Measurements from ENCODE around the gene TMEM218.

- TF ChIP-seq CTCF (IDR thresholded peaks at IDR 0.05 in 2 of 3, conservative IDR thresholded peaks at IDR 0.05 in 1 of 3; ENCODE audit: borderline replicate concordance in 1 of 3, insufficient read depth in 1 of 3, low read depth in 2 of 3, low read length in 2 of 3) (no peak), ATF3 (IDR thresholded peaks at IDR 0.05) (no peak), TCF7L2 (IDR thresholded peaks at IDR 0.05; ENCODE audit: borderline replicate concordance, extremely low read depth, insufficient read depth, insufficient read length) (no peak), POLR2A (IDR thresholded peaks at IDR 0.05; ENCODE audit: borderline replicate concordance, extremely low read depth, insufficient read depth, insufficient read length) (no peak), YY1 (IDR thresholded peaks at IDR 0.05; ENCODE audit: extremely low read depth, insufficient replicate concordance, low read depth, low read length) (no peak), CBX3 (IDR thresholded peaks at IDR 0.05; ENCODE audit: low read depth) (no peak), ZNF274 (IDR thresholded peaks at IDR 0.05; ENCODE audit: low read depth, low read length) (no peak), POLR2AphosphoS5 (IDR thresholded peaks at IDR 0.05; ENCODE audit: low read depth, low read length) (no peak)
Observed at GRCh38 chr11:125084057-125084416, 27.4 kb downstream of the TMEM218 start.

Measured in HCT116 (cell line).